ENCODE results near the gene EPHB2.

DNA sequence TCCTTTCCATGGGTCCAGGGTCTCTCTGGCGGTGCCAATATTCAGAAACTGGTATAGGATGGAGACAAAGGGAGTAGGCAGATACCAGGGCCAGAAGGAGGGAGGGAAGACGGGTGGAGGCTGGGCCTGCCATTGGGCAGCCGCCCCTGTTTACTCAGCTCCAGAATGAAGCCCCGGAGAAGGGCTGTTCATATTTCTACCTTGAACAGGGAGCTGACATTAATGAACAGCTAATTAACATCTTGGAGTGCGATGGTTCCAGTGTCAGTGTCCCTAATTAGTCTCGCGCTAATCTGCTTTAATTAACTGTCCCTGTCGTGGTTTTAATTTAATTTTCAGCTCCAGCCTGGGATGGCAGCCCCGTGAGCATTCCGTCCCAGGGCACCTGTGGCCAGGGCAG is 113.8 kb downstream of the EPHB2 start:
- TF ChIP-seq EZH2 (IDR thresholded peaks at IDR 0.05; ENCODE audit: borderline replicate concordance, insufficient read depth, low read length, poor library complexity, severe bottlenecking) (no peak), RAD21 (conservative IDR thresholded peaks at IDR 0.05) (no peak), MXI1 (conservative IDR thresholded peaks at IDR 0.05; ENCODE audit: poor library complexity, severe bottlenecking) (no peak), POLR2AphosphoS5 (IDR thresholded peaks at IDR 0.05) (no peak)
- TF ChIP-seq, protein P1, sequence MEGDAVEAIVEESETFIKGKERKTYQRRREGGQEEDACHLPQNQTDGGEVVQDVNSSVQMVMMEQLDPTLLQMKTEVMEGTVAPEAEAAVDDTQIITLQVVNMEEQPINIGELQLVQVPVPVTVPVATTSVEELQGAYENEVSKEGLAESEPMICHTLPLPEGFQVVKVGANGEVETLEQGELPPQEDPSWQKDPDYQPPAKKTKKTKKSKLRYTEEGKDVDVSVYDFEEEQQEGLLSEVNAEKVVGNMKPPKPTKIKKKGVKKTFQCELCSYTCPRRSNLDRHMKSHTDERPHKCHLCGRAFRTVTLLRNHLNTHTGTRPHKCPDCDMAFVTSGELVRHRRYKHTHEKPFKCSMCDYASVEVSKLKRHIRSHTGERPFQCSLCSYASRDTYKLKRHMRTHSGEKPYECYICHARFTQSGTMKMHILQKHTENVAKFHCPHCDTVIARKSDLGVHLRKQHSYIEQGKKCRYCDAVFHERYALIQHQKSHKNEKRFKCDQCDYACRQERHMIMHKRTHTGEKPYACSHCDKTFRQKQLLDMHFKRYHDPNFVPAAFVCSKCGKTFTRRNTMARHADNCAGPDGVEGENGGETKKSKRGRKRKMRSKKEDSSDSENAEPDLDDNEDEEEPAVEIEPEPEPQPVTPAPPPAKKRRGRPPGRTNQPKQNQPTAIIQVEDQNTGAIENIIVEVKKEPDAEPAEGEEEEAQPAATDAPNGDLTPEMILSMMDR (IDR thresholded peaks at IDR 0.05; ENCODE audit: poor library complexity, severe bottlenecking) = no peak
- TF ChIP-seq, protein P2, sequence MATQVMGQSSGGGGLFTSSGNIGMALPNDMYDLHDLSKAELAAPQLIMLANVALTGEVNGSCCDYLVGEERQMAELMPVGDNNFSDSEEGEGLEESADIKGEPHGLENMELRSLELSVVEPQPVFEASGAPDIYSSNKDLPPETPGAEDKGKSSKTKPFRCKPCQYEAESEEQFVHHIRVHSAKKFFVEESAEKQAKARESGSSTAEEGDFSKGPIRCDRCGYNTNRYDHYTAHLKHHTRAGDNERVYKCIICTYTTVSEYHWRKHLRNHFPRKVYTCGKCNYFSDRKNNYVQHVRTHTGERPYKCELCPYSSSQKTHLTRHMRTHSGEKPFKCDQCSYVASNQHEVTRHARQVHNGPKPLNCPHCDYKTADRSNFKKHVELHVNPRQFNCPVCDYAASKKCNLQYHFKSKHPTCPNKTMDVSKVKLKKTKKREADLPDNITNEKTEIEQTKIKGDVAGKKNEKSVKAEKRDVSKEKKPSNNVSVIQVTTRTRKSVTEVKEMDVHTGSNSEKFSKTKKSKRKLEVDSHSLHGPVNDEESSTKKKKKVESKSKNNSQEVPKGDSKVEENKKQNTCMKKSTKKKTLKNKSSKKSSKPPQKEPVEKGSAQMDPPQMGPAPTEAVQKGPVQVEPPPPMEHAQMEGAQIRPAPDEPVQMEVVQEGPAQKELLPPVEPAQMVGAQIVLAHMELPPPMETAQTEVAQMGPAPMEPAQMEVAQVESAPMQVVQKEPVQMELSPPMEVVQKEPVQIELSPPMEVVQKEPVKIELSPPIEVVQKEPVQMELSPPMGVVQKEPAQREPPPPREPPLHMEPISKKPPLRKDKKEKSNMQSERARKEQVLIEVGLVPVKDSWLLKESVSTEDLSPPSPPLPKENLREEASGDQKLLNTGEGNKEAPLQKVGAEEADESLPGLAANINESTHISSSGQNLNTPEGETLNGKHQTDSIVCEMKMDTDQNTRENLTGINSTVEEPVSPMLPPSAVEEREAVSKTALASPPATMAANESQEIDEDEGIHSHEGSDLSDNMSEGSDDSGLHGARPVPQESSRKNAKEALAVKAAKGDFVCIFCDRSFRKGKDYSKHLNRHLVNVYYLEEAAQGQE (IDR thresholded peaks at IDR 0.05; ENCODE audit: borderline replicate concordance) = no peak
